NCI-H1694 (cell line): ENCODE data around the gene GJC1.
"Not testable (repeated sequence)": the region's sequence is repeated elsewhere in the genome, so short reads cannot be mapped to it uniquely, and the experiment has no call there.

Source experiments
- DNase-seq: peaks from one replicate; lab custom pipeline; 2025; lab: John Stamatoyannopoulos, UW

The GJC1 gene

GRCh38 chr17:44844390-44844830, 14.3 kb upstream of the GJC1 start:
- no peak for DNase-seq

- no peak for DNase-seq
Observed at GRCh38 chr17:44842748-44843147, 12.7 kb upstream of the GJC1 start.

- DNase-seq: no peak
Observed at GRCh38 chr17:44840936-44841335, 10.8 kb upstream of the GJC1 start.

- DNase-seq: no peak
Observed at GRCh38 chr17:44840274-44840673, 10.2 kb upstream of the GJC1 start.

GRCh38 chr17:44837196-44837595, 7.1 kb upstream of the GJC1 start:
- peak; percentile 36 for DNase-seq

- no peak for DNase-seq
Observed at GRCh38 chr17:44832805-44833204, 2.7 kb upstream of the GJC1 start.

GRCh38 chr17:44831371-44831770, 1.3 kb upstream of the GJC1 start:
- no peak for DNase-seq

- DNase-seq: no peak
Observed at GRCh38 chr17:44830359-44831288, 537 bp upstream of the GJC1 start.

- DNase-seq: no peak
Observed at GRCh38 chr17:44828919-44829522, 1.1 kb downstream of the GJC1 start.

- no peak for DNase-seq
Observed at GRCh38 chr17:44827863-44828262, 2.2 kb downstream of the GJC1 start.

GRCh38 chr17:44826123-44826790, 3.8 kb downstream of the GJC1 start:
- no peak for DNase-seq

- DNase-seq: not testable (repeated sequence)
Observed at GRCh38 chr17:44825236-44825635, 4.9 kb downstream of the GJC1 start.

- peak; percentile 75 for DNase-seq
Observed at GRCh38 chr17:44820631-44821212, 9.4 kb downstream of the GJC1 start.

GRCh38 chr17:44818508-44818907, 11.6 kb downstream of the GJC1 start:
- DNase-seq: not testable (repeated sequence)

- no peak for DNase-seq
Observed at GRCh38 chr17:44812263-44812662, 17.8 kb downstream of the GJC1 start.

- DNase-seq: not testable (repeated sequence)
Observed at GRCh38 chr17:44808656-44809388, 21.3 kb downstream of the GJC1 start.

- no peak for DNase-seq
Observed at GRCh38 chr17:44808156-44808555, 21.9 kb downstream of the GJC1 start.

- DNase-seq: peak; percentile 90
Observed at GRCh38 chr17:44807817-44808155, 22.3 kb downstream of the GJC1 start.

GRCh38 chr17:44807093-44807816, 22.8 kb downstream of the GJC1 start:
- no peak for DNase-seq

- peak; percentile 54 for DNase-seq
Observed at GRCh38 chr17:44804302-44805089, 25.6 kb downstream of the GJC1 start.
